Testis (tissue), 2 donors: ENCODE measurements around the gene UBE2E1.

Experiments used
- POLR2A ChIP-seq: fragments of 450-650 bp; IDR thresholded peaks from one replicate; pipeline ENCODE4 v1.6.1; 2017; ENCODE audit warnings: antibody characterized with exemption, mild to moderate bottlenecking, moderate library complexity
- TF ChIP-seq, protein P1 (sequence below), 3 experiments: fragments of 450-650 bp in 2 of 3; fragments of 200-600 bp in 1 of 3; sonication (generic) in 1 of 3; IDR thresholded peaks; one replicate each; pipeline ENCODE4 v1.5.1; 2016 to 2019; ENCODE audit warnings: antibody characterized with exemption in 3 of 3, mild to moderate bottlenecking in 2 of 3, moderate library complexity in 1 of 3

- TF ChIP-seq, protein P1, sequence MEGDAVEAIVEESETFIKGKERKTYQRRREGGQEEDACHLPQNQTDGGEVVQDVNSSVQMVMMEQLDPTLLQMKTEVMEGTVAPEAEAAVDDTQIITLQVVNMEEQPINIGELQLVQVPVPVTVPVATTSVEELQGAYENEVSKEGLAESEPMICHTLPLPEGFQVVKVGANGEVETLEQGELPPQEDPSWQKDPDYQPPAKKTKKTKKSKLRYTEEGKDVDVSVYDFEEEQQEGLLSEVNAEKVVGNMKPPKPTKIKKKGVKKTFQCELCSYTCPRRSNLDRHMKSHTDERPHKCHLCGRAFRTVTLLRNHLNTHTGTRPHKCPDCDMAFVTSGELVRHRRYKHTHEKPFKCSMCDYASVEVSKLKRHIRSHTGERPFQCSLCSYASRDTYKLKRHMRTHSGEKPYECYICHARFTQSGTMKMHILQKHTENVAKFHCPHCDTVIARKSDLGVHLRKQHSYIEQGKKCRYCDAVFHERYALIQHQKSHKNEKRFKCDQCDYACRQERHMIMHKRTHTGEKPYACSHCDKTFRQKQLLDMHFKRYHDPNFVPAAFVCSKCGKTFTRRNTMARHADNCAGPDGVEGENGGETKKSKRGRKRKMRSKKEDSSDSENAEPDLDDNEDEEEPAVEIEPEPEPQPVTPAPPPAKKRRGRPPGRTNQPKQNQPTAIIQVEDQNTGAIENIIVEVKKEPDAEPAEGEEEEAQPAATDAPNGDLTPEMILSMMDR (IDR thresholded peaks at IDR 0.05) = no peak
- TF ChIP-seq POLR2A = no peak
Observed at GRCh38 chr3:23796518-23796917, 9.2 kb upstream of the UBE2E1 start.
